DMS79 treated with DMSO at 0.1 percent for 48 hours (cell line): ENCODE measurements around the gene SLC25A48.

Source experiments
- DNase-seq: peaks from one replicate; lab custom pipeline; 2025; lab: John Stamatoyannopoulos, UW

SLC25A48 gene

DNA sequence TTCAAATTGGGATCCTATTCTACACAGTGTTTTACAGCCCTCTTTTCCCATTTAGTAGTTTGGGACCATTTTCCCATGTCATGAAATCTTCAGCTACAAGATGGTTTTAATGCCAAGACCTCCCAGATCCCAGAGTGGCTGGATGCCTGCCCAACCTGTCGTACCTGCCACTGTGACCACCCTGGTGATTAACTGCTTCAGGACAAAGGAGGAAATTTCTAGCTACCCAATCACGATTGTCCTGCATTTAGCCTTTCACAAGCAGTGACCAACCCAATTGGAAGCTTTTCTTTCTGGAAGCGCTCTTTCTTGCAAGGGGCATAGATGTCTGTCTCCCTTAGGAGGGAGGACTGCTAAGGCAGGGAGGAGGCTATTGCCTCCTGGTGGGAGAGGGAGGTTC lies 47.4 kb downstream of the SLC25A48 start:
- DNase-seq = no peak

- DNase-seq = no peak
Observed at GRCh38 chr5:135883026-135883425, 48.6 kb downstream of the SLC25A48 start.

DNA sequence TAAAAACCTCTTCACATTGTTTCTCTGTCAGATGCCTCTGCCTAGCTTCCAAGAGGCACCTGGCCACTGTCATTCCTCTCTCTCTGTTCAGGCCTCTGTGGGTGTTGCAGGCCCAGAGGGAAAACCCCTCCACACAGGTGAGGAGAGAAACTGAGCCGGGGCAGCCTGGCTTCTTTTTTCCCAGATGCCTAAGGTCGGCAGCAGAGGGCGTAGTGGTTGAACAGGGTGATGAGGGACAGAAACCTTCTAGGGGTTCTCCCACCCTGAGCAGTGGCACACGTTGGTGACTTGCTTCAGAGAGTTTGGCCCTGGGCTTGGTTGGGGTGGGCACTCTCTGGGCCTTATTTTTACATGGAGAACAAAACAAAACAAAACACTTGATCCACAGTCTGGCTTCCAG lies 49.0 kb downstream of the SLC25A48 start:
- no peak for DNase-seq

- no peak for DNase-seq
Observed at GRCh38 chr5:135885031-135885430, 50.6 kb downstream of the SLC25A48 start.

- no peak for DNase-seq
Observed at GRCh38 chr5:135886136-135886535, 51.7 kb downstream of the SLC25A48 start.

DNA sequence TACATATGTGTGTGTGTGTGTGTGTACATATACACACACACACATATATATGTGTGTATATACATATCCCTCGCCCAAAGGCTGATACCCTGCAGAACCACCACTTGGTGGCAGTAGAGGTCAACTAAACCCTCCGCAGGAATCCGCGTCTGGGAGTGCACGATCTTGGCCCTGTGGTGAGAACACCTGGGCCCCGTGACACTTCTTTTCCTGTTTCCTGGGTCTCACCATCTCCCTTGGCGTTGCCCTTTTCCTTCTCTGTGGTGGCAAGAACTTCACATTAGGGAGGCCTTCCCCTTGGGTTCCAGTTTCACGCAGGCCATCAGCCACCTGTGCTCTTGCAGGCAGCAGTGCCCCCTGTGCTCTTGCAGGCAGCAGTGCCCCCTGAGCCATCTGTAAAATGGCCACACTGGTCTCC lies 53.0 kb downstream of the SLC25A48 start:
- DNase-seq = peak; percentile 21

GRCh38 chr5:135887881-135888614 lies 53.6 kb downstream of the SLC25A48 start:
- no peak for DNase-seq

- DNase-seq = no peak
Observed at GRCh38 chr5:135890296-135890695, 55.8 kb downstream of the SLC25A48 start.

GRCh38 chr5:135890867-135891266 lies 56.4 kb downstream of the SLC25A48 start:
- no peak for DNase-seq

DNA sequence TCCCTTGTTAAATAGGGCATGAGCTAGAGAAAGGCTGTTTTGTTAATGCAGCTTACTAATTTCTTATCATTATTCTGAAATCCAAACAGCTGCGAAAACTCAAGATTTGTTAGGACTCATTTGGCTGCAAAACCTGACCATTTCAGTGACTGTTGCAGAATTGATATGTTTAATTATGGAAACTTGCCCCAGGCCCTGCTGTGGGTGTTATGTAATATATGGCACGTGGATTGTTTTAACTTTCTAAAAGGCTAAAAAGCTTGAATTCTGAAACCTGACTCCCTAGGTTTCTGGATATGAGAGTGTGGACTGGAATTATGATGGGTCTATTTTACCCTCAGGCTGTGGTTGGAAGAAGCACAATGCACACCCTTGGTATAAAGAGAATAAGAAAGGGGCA lies 56.8 kb downstream of the SLC25A48 start:
- DNase-seq = no peak

- DNase-seq = no peak
Observed at GRCh38 chr5:135891791-135892190, 57.3 kb downstream of the SLC25A48 start.

DNA sequence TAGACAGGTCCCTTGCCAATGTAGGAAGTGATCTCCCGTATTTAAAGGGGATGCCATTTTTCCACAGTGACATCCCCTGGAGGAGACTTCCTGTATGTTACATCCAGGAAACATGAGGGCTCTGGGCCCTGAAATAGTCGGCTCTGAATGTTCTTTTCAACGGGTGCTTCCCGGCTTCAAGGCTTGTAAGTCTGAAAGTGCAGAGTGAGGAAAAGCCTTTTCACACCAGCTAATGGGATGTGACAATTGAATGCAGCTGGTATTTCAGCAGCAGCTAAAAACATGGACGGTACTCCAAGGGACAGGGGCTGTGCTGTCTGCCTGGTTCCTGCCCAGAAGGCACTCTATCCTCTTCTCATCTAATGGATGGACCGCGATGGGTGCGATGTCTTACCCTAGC lies 59.8 kb downstream of the SLC25A48 start:
- DNase-seq = no peak

GRCh38 chr5:135894789-135895188 lies 60.3 kb downstream of the SLC25A48 start:
- no peak for DNase-seq

DNA sequence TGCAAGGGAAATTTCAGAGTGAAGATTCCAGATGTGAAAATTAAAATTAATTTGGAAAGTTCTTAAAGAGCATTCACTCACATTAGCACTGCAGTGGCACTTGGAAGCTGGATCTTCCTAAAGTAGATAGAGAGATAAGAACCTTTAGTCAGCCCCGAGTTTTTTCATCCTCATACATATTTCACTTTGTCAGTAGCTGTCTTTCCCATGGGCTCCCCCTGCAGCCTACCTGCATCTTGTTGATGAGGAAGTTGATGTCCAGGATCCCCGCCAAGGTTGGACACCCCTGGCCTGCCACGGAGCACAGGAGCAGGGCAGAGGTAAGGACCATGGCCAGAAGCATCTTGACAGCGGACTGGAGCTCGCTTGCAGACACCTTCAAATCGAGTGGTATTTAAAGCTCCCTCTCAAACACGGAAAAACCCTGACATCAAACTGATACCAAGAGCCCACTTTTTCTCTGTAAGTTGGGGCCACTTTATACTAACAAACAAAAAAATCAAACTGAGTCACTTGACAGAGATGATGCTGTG lies 61.1 kb downstream of the SLC25A48 start, which contains the start of gene IL9:
Gene IL9 (minus strand): TSS at position 368 of the 533 bp plus-strand sequence. CDS start 25 bp downstream, at position 343.
- no peak for DNase-seq

- no peak for DNase-seq
Observed at GRCh38 chr5:135898651-135899050, 64.2 kb downstream of the SLC25A48 start.

- no peak for DNase-seq
Observed at GRCh38 chr5:135900276-135900675, 65.8 kb downstream of the SLC25A48 start.

DNA sequence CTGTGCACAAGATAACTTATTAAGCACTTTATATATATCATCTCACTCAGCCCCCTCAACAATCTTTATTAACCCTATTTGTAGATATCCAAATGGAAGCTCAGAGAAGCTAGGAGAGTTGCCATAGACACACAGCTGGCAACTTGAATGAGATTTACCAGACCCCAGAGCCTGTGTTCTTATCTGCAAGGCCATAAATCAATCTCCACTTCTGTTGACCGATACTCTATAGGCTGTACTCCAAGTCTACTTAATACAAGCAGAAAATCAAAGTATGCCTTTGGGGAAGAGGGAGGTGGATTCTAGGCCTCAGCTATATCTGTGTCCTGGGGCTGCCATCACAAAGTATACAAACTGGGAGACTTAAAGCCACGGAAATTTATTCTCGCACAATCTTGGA lies 67.2 kb downstream of the SLC25A48 start:
- DNase-seq = no peak

GRCh38 chr5:135905144-135905543 lies 70.7 kb downstream of the SLC25A48 start:
- no peak for DNase-seq

DNA sequence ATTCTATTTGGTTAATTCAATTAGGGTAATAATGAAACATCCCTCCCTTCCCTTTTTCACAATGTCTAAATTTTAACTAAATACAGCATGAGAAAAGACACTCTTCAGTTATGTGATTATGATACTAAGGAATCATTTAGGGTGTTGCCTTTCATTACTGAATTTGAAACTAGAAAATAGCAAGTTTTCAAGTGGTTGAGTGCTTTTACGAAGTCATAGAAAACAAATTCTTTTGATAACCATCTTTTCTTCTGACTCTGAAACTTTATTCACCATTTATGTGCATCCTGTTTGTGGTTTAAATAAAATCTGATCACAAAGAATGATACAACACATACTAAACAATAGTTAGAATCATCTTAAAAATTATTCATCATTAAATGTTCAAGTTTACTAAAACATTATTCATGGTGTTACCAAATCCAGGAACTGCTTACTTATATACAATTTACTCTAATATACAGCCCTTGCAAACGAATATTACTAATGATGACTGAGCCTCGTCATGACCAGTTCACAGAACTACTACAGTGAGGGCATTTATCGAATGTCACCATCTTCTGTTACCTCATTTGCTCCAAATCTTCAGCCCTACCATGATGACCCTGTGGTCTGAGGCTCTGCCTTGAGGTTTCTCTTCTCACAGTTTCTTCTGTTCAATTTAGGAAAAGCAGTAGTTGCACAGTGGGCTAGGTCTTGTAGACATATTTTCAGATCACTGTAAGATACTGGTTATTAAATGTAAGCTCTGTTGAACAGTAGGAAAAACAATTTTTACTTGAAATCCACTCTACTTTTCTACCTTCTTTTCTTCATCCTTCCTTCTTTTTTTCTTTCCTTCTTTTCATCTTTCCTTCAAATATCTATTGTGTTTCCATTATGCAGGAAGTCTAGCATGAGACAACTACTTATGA lies 79.5 kb downstream of the SLC25A48 start:
- no peak for DNase-seq

DNA sequence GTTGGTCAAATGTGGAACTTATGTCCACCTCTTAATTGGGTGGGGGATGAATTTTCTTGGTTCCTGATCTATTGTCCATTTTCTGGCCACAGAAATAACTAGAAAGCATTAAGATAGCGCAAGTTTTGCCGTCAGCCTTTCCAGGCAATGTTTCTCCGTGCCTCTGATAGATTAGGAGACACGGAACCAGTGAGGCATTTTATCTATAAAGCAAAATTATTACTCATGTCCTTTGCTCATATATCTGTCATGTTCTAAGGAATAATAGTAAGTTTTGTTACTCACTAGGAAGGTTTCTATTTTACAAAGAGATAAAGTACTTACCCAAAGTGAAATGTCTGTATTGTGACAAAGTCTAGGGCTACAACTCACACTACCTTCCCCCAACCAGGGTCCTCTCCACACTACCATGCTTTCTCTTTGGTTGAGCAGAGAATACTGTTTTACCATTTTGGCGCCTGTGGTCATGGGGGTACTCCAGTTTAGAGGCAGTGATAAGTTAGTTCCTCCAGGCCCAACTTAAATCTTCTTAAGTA lies 81.1 kb downstream of the SLC25A48 start:
- DNase-seq = no peak

DNA sequence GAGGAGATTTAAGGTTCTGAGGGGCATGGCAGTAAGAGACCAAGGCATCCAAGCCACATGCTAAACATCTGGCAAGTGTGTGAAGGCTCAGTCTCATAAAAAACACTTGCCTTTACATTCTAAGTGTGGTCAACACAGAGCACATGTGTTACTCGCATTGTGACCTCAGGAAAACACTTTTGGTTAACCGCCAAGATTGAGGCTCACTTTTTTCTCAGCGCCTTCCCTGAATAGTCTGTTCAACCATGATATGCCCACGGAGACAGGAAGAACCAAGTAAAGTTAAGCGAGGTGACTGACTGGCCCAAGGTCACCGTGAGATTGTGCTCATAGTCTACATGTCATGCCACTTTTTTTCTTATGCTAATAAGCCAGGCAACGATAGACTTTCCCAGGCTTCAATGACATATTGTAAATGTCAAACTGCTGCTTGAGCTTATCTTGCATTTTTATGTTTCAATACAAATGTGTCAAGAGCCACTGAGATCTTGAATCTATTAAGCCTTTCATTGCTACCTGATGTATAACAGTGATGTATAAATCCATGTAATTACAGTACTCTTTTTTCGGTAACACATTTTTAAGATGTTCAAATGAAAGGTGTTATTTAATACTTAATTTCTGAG lies 82.3 kb downstream of the SLC25A48 start:
- DNase-seq = no peak

DNA sequence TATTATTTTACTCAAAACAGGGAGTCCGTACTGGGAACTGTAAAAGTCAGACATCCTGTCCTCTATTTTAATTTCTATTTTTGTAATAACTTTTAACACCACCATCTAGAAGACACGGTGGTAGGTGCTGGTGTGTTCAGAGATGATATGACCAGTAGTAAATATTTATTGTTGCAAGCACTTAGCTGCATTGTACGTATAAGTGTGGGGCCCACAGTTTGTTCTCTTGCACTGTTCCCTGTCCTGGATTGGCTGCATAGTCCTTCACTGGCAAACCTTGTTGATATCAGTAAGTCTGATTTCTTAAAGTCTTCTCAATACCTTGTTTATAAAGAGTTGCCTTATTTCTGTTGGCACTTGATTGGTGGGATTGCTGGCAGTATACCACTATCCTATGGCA lies 85.7 kb downstream of the SLC25A48 start:
- DNase-seq = no peak
